ENCODE data around the gene PDE6D.

The PDE6D gene

GRCh38 chr2:231780909-231781797 is at the start of gene PDE6D:
PDE6D (minus strand) TSS chr2:231781282; CDS start chr2:231781114, 168 bp downstream.
- peak; percentile 96 for DNase-seq

GRCh38 chr2:231821908-231822307 is 40.8 kb upstream of the PDE6D start:
- DNase-seq: no peak

- no peak for DNase-seq
Measured at GRCh38 chr2:231820786-231821303, 39.8 kb upstream of the PDE6D start.

GRCh38 chr2:231819447-231820042 is 38.5 kb upstream of the PDE6D start:
- no peak for DNase-seq

GRCh38 chr2:231816327-231817026 is 35.4 kb upstream of the PDE6D start:
- DNase-seq: no peak

- no peak for DNase-seq
Measured at GRCh38 chr2:231810905-231811304, 29.8 kb upstream of the PDE6D start.

GRCh38 chr2:231807020-231807419 is 25.9 kb upstream of the PDE6D start:
- DNase-seq: no peak

- DNase-seq: no peak
Measured at GRCh38 chr2:231803501-231804138, 22.5 kb upstream of the PDE6D start.

GRCh38 chr2:231800493-231801091 is 19.5 kb upstream of the PDE6D start:
- DNase-seq: peak; percentile 19

GRCh38 chr2:231795525-231796327 is 14.6 kb upstream of the PDE6D start:
- no peak for DNase-seq

- DNase-seq: no peak
Measured at GRCh38 chr2:231794383-231794782, 13.3 kb upstream of the PDE6D start.

- DNase-seq: no peak
Measured at GRCh38 chr2:231791107-231791506, 10.0 kb upstream of the PDE6D start.

- DNase-seq: no peak
Measured at GRCh38 chr2:231786917-231787292, 5.8 kb upstream of the PDE6D start.

- DNase-seq: peak; percentile 83
Measured at GRCh38 chr2:231786177-231786916, 5.3 kb upstream of the PDE6D start, which contains the start of gene COPS7B. COPS7B (plus strand) TSS chr2:231786445; CDS start chr2:231788571, 2,126 bp downstream.

GRCh38 chr2:231785822-231786176 is 4.7 kb upstream of the PDE6D start:
- DNase-seq: no peak

GRCh38 chr2:231785413-231785812 is 4.3 kb upstream of the PDE6D start:
- no peak for DNase-seq

- DNase-seq: no peak
Measured at GRCh38 chr2:231781798-231782726, 980 bp upstream of the PDE6D start.

- no peak for DNase-seq
Measured at GRCh38 chr2:231780123-231780908, 766 bp downstream of the PDE6D start.

Measured in stimulated activated CD4-positive, alpha-beta T cell treated with anti-CD3 and anti-CD28 coated beads, Interleukin-12 subunit alpha, Interleukin-12 subunit beta, amount 100 ng/mL, for 4 hours (primary cell).